ENCODE measurements around the gene NXPH4. TPM values are rescaled to one million over a fixed set of nuclear protein-coding genes. Genes with fewer than 3 reads are reported as not detected.

Gene NXPH4
- total RNA-seq, 1 experiment from 2014 or later, result 20.0 TPM

- Histone ChIP-seq H3K4me3 (replicated peaks in 1 of 2; ENCODE audit: low read depth in 1 of 2, low read length in 2 of 2) (no peak overlapping the region), H3K36me3 (ENCODE audit: control insufficient read depth in 1 of 2, insufficient read depth in 2 of 2, low read length in 2 of 2) (no peaks in the 10 kb centered on the region), H3K27ac (ENCODE audit: low read depth, low read length) (no peak overlapping the region), H3K79me2 (ENCODE audit: insufficient read depth, low read length) (no peaks in the 10 kb centered on the region), H3K4me1 (ENCODE audit: control insufficient read depth in 1 of 2, insufficient read depth in 2 of 2, low read length in 2 of 2) (peaks cover 15 to 27% of the 10 kb centered on the region in 2 experiments), H3K4me2 (ENCODE audit: low read length) (no peak overlapping the region), H3K9ac (ENCODE audit: low read length) (no peak overlapping the region), H3K27me3 (ENCODE audit: insufficient read depth, low read length) (no peaks in the 10 kb centered on the region), H4K20me1 (ENCODE audit: insufficient read depth) (no peaks in the 10 kb centered on the region), H3K9me2 (ENCODE audit: insufficient read depth) (no peaks in the 10 kb centered on the region), H3K9me3 (ENCODE audit: control insufficient read depth in 1 of 2, insufficient read depth in 1 of 2, low read depth in 1 of 2, low read length in 2 of 2) (no peaks in the 10 kb centered on the region), H2AFZ (ENCODE audit: low read depth, low read length, poor library complexity, severe bottlenecking) (no peak overlapping the region)
- DNase-seq (ENCODE audit: low read depth, low spot score), result no peak
- BruUV-seq (replicated peaks), result no TSS peak
- TF ChIP-seq, protein P1, sequence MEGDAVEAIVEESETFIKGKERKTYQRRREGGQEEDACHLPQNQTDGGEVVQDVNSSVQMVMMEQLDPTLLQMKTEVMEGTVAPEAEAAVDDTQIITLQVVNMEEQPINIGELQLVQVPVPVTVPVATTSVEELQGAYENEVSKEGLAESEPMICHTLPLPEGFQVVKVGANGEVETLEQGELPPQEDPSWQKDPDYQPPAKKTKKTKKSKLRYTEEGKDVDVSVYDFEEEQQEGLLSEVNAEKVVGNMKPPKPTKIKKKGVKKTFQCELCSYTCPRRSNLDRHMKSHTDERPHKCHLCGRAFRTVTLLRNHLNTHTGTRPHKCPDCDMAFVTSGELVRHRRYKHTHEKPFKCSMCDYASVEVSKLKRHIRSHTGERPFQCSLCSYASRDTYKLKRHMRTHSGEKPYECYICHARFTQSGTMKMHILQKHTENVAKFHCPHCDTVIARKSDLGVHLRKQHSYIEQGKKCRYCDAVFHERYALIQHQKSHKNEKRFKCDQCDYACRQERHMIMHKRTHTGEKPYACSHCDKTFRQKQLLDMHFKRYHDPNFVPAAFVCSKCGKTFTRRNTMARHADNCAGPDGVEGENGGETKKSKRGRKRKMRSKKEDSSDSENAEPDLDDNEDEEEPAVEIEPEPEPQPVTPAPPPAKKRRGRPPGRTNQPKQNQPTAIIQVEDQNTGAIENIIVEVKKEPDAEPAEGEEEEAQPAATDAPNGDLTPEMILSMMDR (IDR thresholded peaks at IDR 0.05 in 2 of 3, conservative IDR thresholded peaks at IDR 0.05 in 1 of 3; ENCODE audit: borderline replicate concordance in 1 of 3, insufficient read depth in 1 of 3, low read depth in 2 of 3, low read length in 2 of 3), result no peak
- TF ChIP-seq POLR2AphosphoS5 (IDR thresholded peaks at IDR 0.05; ENCODE audit: low read depth, low read length) (no peak), CEBPB (IDR thresholded peaks at IDR 0.05; ENCODE audit: low read depth) (no peak), RAD21 (IDR thresholded peaks at IDR 0.05; ENCODE audit: low read depth) (no peak), FOSL1 (IDR thresholded peaks at IDR 0.05; ENCODE audit: low read depth) (no peak), SP1 (IDR thresholded peaks at IDR 0.05; ENCODE audit: low read depth) (no peak), ATF3 (IDR thresholded peaks at IDR 0.05) (no peak), ZBTB33 (IDR thresholded peaks at IDR 0.05; ENCODE audit: extremely low read depth, insufficient replicate concordance, low read length) (no peak), ELF1 (IDR thresholded peaks at IDR 0.05; ENCODE audit: borderline replicate concordance, low read depth) (no peak), ZNF274 (IDR thresholded peaks at IDR 0.05; ENCODE audit: low read depth, low read length) (no peak), TCF7L2 (IDR thresholded peaks at IDR 0.05; ENCODE audit: borderline replicate concordance, extremely low read depth, insufficient read depth, insufficient read length) (no peak), EZH2phosphoT487 (IDR thresholded peaks at IDR 0.05; ENCODE audit: borderline replicate concordance) (no peak), EZH2 (IDR thresholded peaks at IDR 0.05) (no peak)
- TF ChIP-seq, protein P2, sequence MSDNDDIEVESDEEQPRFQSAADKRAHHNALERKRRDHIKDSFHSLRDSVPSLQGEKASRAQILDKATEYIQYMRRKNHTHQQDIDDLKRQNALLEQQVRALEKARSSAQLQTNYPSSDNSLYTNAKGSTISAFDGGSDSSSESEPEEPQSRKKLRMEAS (IDR thresholded peaks at IDR 0.05), result no peak
- TF ChIP-seq, protein P3, sequence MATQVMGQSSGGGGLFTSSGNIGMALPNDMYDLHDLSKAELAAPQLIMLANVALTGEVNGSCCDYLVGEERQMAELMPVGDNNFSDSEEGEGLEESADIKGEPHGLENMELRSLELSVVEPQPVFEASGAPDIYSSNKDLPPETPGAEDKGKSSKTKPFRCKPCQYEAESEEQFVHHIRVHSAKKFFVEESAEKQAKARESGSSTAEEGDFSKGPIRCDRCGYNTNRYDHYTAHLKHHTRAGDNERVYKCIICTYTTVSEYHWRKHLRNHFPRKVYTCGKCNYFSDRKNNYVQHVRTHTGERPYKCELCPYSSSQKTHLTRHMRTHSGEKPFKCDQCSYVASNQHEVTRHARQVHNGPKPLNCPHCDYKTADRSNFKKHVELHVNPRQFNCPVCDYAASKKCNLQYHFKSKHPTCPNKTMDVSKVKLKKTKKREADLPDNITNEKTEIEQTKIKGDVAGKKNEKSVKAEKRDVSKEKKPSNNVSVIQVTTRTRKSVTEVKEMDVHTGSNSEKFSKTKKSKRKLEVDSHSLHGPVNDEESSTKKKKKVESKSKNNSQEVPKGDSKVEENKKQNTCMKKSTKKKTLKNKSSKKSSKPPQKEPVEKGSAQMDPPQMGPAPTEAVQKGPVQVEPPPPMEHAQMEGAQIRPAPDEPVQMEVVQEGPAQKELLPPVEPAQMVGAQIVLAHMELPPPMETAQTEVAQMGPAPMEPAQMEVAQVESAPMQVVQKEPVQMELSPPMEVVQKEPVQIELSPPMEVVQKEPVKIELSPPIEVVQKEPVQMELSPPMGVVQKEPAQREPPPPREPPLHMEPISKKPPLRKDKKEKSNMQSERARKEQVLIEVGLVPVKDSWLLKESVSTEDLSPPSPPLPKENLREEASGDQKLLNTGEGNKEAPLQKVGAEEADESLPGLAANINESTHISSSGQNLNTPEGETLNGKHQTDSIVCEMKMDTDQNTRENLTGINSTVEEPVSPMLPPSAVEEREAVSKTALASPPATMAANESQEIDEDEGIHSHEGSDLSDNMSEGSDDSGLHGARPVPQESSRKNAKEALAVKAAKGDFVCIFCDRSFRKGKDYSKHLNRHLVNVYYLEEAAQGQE (IDR thresholded peaks at IDR 0.05; ENCODE audit: low read depth), result no peak
- CTCF ChIA-PET, result interaction anchor here (1.1 kb wide), 1 partner anchor 58 kb away, joined by 4 read pairs; no protein-coding TSS in a partner anchor
- intact Hi-C loops (cut with micrococcal nuclease), result no loop called here
- no peak for ATAC-seq
- RAD21 ChIA-PET (ENCODE audit: low non-redundant PET in 1 of 2, low total read pairs in 2 of 2, uncharacterized antibody in 2 of 2, unreplicated experiment in 2 of 2), result no interaction called here
- POLR2A ChIA-PET, result no interaction called here
Measured at GRCh38 chr12:57170408-57170807, 46.2 kb upstream of the NXPH4 start.

Data from HCT116 (cell line).